GM21576 (cell line): ENCODE results near the gene KIAA1217.

Experiments used
- ATAC-seq: cut with Tn5 transposase; IDR thresholded peaks from one replicate; pipeline ENCODE4 v1.9.1; 2021; ENCODE audit warnings: mild to moderate bottlenecking, moderate library complexity; ENCODE audit not compliant: unreplicated experiment

Gene KIAA1217

GRCh38 chr10:24570658-24571426, 361.9 kb downstream of the KIAA1217 start:
- ATAC-seq, result no peak

- no peak for ATAC-seq
These were observed 363.0 kb downstream of the KIAA1217 start for GRCh38 chr10:24571870-24572450.

- no peak for ATAC-seq
These were observed 365.2 kb downstream of the KIAA1217 start for GRCh38 chr10:24574161-24574560.

- ATAC-seq, result no peak
These were observed 365.7 kb downstream of the KIAA1217 start for GRCh38 chr10:24574578-24575155.

- ATAC-seq, result no peak
These were observed 366.6 kb downstream of the KIAA1217 start for GRCh38 chr10:24575481-24576002.

DNA sequence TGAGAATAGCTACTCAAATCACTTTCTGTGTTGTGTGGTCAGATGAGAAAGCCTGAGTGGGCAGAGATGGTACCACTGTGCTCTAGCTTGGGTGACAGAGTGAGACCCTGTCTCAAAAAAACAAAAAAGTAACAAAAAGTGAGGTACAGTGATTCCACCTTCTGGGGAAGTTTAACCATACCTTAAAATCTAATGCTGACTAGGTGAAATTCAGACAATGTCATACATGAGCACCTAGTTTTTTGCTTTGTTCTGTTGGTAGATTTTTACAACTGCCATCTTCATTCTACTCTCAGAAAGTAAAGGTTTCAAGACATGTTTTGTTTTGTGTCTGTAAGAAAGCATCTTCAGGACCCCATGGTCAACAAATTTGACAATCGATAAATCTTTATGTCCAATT, 370.5 kb downstream of the KIAA1217 start:
- ATAC-seq, result no peak

GRCh38 chr10:24579906-24580305, 371.0 kb downstream of the KIAA1217 start:
- no peak for ATAC-seq

- no peak for ATAC-seq
These were observed 380.3 kb downstream of the KIAA1217 start for GRCh38 chr10:24589265-24589664.

DNA sequence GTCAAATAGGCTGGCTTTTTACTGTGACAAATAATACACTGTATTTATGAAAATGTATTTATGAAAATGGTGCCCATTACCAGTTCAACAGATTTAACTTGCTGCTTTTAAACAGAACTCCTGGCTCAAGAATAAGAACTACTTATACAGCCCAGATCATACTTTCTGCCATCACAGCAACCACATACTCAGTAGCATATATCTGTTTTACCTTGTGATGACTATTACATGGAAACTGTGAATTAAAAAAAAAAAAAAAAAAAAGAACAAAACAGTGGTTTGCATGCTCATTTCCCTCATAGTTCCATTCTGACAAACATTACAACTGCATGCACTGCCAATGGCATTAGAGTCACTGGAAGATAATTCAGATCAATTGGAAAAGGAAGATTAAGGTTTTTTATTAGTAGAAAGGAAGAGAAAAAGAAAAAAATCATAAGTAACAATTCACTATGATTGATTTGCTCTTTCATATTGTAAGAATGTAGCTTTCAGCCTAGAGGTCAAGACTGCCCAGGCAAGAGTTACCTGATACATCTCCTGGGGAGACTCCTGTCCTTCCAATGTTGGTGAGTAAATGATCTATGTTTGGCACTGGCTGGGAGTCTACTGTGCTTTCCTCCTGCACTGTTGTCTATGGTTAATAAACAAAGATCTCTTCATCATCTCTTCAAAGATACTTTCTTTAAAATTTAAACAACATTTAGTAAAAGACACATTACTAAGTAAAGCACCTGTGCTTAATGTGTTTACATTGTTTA, 381.9 kb downstream of the KIAA1217 start:
- no peak for ATAC-seq

DNA sequence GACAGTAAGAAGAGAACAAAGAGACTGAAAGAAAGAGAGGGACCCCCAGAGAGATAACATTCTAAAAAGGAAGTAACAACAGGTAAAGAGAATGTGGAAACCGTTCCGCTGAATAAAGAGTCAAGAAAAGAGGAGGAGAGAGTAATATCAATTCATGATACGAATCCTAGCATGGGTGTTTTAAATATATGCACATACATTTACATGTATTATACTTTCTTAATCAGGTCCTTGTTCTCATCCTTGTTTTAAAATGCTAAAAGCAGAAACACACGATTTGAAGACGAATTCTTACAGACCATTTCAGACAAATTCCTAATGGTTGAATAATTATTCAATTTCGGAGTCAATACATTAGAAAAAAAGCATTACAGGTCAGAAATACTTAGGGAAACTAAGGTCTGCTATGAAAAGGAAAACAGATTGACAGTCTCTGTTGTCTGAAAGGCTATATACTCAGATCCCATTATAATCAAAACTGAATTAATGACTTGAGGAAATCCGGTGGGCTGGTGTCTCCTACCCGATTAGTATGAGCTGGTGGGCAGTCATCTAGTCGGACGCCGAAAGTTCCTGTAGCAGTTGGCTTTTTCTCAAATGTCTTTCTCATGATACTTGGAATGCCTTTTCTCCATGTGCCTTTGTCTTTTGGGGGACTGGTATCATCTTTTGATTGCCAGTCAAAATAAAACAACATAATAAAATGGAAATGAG, 387.4 kb downstream of the KIAA1217 start:
- no peak for ATAC-seq

DNA sequence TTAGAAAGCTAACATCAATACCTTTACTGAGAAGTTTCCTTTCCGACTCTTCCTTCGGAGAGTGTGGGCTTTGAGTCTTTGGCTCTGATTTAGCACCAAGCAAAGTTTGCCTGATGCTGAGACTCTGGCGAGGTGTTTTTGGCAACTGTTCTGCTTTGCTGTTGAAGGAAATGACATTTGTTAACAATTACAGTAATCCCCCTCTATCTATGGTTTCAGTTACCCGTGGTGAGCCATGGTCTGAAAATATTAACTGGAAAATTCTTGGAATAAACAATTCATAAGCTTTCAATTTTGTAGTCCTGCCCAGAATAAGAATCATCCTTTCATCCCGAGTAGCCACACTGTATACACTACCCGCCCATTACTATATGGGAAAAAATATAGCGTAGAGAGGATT, 388.5 kb downstream of the KIAA1217 start:
- no peak for ATAC-seq
